Measurements from ENCODE around the gene C12orf42.

C12orf42 gene

GRCh38 chr12:103353913-103354312 lies 141.9 kb downstream of the C12orf42 start:
- Histone ChIP-seq H3K4me3 (ENCODE audit: low read depth in 1 of 2, low read length in 2 of 2) (no peak overlapping the region), H3K27ac (ENCODE audit: low read length) (no peak overlapping the region), H3K36me3 (ENCODE audit: insufficient read depth, low read length) (no peaks in the 10 kb centered on the region), H3K79me2 (ENCODE audit: insufficient read depth, low read length) (no peaks in the 10 kb centered on the region), H2AFZ (ENCODE audit: low read depth, low read length) (no peak overlapping the region), H3K27me3 (ENCODE audit: insufficient read depth, low read length, poor library complexity) (no peaks in the 10 kb centered on the region), H3K4me2 (ENCODE audit: insufficient read depth, low read length) (no peak overlapping the region), H3K9ac (ENCODE audit: low read depth, low read length) (no peak overlapping the region), H3K9me3 (ENCODE audit: insufficient read depth, low read length, severe bottlenecking) (no peaks in the 10 kb centered on the region), H4K20me1 (ENCODE audit: insufficient read depth, low read length) (no peaks in the 10 kb centered on the region), H3K4me1 (ENCODE audit: insufficient read depth, low read length) (no peaks in the 10 kb centered on the region; the same call in 1 of the 2 replicates)
- ATAC-seq (ENCODE audit: insufficient read depth, low read depth) (no peak), DNase-seq (no peak)
- no peak for TF ChIP-seq EZH2 (IDR thresholded peaks at IDR 0.05; ENCODE audit: borderline replicate concordance, low read depth, low read length, severe bottlenecking)
- no peak for TF ChIP-seq CTCF (IDR thresholded peaks at IDR 0.05; ENCODE audit: borderline replicate concordance, extremely low read depth, low read length, poor library complexity, severe bottlenecking)

- DNase-seq (no peak), ATAC-seq (ENCODE audit: insufficient read depth, low read depth) (no peak)
- no peaks in the 10 kb centered on the region for H3K79me2 ChIP-seq (ENCODE audit: insufficient read depth, low read length)
- H3K9me3 ChIP-seq (ENCODE audit: insufficient read depth, low read length, severe bottlenecking) = no peaks in the 10 kb centered on the region
- no peak overlapping the region for H3K4me3 ChIP-seq (ENCODE audit: low read depth in 1 of 2, low read length in 2 of 2)
- H2AFZ ChIP-seq (ENCODE audit: low read depth, low read length) = no peak overlapping the region
- H3K27me3 ChIP-seq (ENCODE audit: insufficient read depth, low read length, poor library complexity) = no peaks in the 10 kb centered on the region
- no peaks in the 10 kb centered on the region; the same call in 1 of the 2 replicates for H3K4me1 ChIP-seq (ENCODE audit: insufficient read depth, low read length)
- H3K36me3 ChIP-seq (ENCODE audit: insufficient read depth, low read length) = no peaks in the 10 kb centered on the region
- H3K27ac ChIP-seq (ENCODE audit: low read length) = no peak overlapping the region
- H3K9ac ChIP-seq (ENCODE audit: low read depth, low read length) = no peak overlapping the region
- H4K20me1 ChIP-seq (ENCODE audit: insufficient read depth, low read length) = no peaks in the 10 kb centered on the region
- no peak overlapping the region for H3K4me2 ChIP-seq (ENCODE audit: insufficient read depth, low read length)
- no peak for TF ChIP-seq EZH2 (IDR thresholded peaks at IDR 0.05; ENCODE audit: borderline replicate concordance, low read depth, low read length, severe bottlenecking)
- TF ChIP-seq CTCF (IDR thresholded peaks at IDR 0.05; ENCODE audit: borderline replicate concordance, extremely low read depth, low read length, poor library complexity, severe bottlenecking) = no peak
Measured at GRCh38 chr12:103350116-103350515, 145.7 kb downstream of the C12orf42 start.

GRCh38 chr12:103348935-103349334 lies 146.8 kb downstream of the C12orf42 start:
- Histone ChIP-seq H3K36me3 (ENCODE audit: insufficient read depth, low read length) (no peaks in the 10 kb centered on the region), H2AFZ (ENCODE audit: low read depth, low read length) (0 out of 2 replicates have a peak overlapping the region, but pooled peaks have one; percentile 19), H3K9me3 (ENCODE audit: insufficient read depth, low read length, severe bottlenecking) (no peaks in the 10 kb centered on the region), H3K4me3 (ENCODE audit: low read depth in 1 of 2, low read length in 2 of 2) (no peak overlapping the region), H4K20me1 (ENCODE audit: insufficient read depth, low read length) (no peaks in the 10 kb centered on the region), H3K27me3 (ENCODE audit: insufficient read depth, low read length, poor library complexity) (no peaks in the 10 kb centered on the region), H3K4me1 (ENCODE audit: insufficient read depth, low read length) (no peaks in the 10 kb centered on the region; the same call in 1 of the 2 replicates), H3K9ac (ENCODE audit: low read depth, low read length) (no peak overlapping the region), H3K27ac (ENCODE audit: low read length) (no peak overlapping the region), H3K4me2 (ENCODE audit: insufficient read depth, low read length) (no peak overlapping the region), H3K79me2 (ENCODE audit: insufficient read depth, low read length) (no peaks in the 10 kb centered on the region)
- TF ChIP-seq EZH2 (IDR thresholded peaks at IDR 0.05; ENCODE audit: borderline replicate concordance, low read depth, low read length, severe bottlenecking) = no peak
- no peak for TF ChIP-seq CTCF (IDR thresholded peaks at IDR 0.05; ENCODE audit: borderline replicate concordance, extremely low read depth, low read length, poor library complexity, severe bottlenecking)
- ATAC-seq (ENCODE audit: insufficient read depth, low read depth) (peak; percentile 54; the same call in 1 of the 3 replicates), DNase-seq (no peak)

GRCh38 chr12:103336940-103337339 lies 158.8 kb downstream of the C12orf42 start:
- H3K9me3 ChIP-seq (ENCODE audit: insufficient read depth, low read length, severe bottlenecking) = no peaks in the 10 kb centered on the region
- H3K9ac ChIP-seq (ENCODE audit: low read depth, low read length) = no peak overlapping the region
- H3K27me3 ChIP-seq (ENCODE audit: insufficient read depth, low read length, poor library complexity) = no peaks in the 10 kb centered on the region
- no peaks in the 10 kb centered on the region for H3K4me1 ChIP-seq (ENCODE audit: insufficient read depth, low read length)
- no peak overlapping the region for H3K4me2 ChIP-seq (ENCODE audit: insufficient read depth, low read length)
- H2AFZ ChIP-seq (ENCODE audit: low read depth, low read length) = no peak overlapping the region
- H3K36me3 ChIP-seq (ENCODE audit: insufficient read depth, low read length) = no peaks in the 10 kb centered on the region
- H3K27ac ChIP-seq (ENCODE audit: low read length) = no peak overlapping the region
- no peaks in the 10 kb centered on the region for H4K20me1 ChIP-seq (ENCODE audit: insufficient read depth, low read length)
- no peak overlapping the region for H3K4me3 ChIP-seq (ENCODE audit: low read depth in 1 of 2, low read length in 2 of 2)
- ATAC-seq (ENCODE audit: insufficient read depth, low read depth) (no peak), DNase-seq (no peak)
- H3K79me2 ChIP-seq (ENCODE audit: insufficient read depth, low read length) = no peaks in the 10 kb centered on the region
- TF ChIP-seq CTCF (IDR thresholded peaks at IDR 0.05; ENCODE audit: borderline replicate concordance, extremely low read depth, low read length, poor library complexity, severe bottlenecking) (no peak), EZH2 (IDR thresholded peaks at IDR 0.05; ENCODE audit: borderline replicate concordance, low read depth, low read length, severe bottlenecking) (no peak)
